Measurements from ENCODE around the gene GNB2.
A peak's percentile ranks its signal among the peaks of the same experiment; 100 is the strongest.

Gene GNB2

GRCh38 chr7:100681491-100682227 lies 8.1 kb downstream of the GNB2 start:
- DNase-seq, result no peak

GRCh38 chr7:100682228-100682741 lies 8.7 kb downstream of the GNB2 start:
- DNase-seq, result peak; percentile 30

- DNase-seq, result no peak
These were observed 9.6 kb downstream of the GNB2 start for GRCh38 chr7:100682991-100683658.

GRCh38 chr7:100683659-100684533 lies 10.4 kb downstream of the GNB2 start:
- no peak for DNase-seq

- DNase-seq, result no peak
These were observed 11.0 kb downstream of the GNB2 start for GRCh38 chr7:100684534-100685042.

GRCh38 chr7:100685049-100685605 lies 11.6 kb downstream of the GNB2 start:
- DNase-seq, result no peak

GRCh38 chr7:100685631-100686145 lies 12.1 kb downstream of the GNB2 start:
- DNase-seq, result no peak

GRCh38 chr7:100686201-100686821 lies 12.8 kb downstream of the GNB2 start:
- no peak for DNase-seq

GRCh38 chr7:100686822-100687211 lies 13.3 kb downstream of the GNB2 start:
- DNase-seq, result no peak

GRCh38 chr7:100687261-100687660 lies 13.7 kb downstream of the GNB2 start:
- no peak for DNase-seq

GRCh38 chr7:100687751-100688300 lies 14.3 kb downstream of the GNB2 start:
- DNase-seq, result no peak

GRCh38 chr7:100688326-100688860 lies 14.9 kb downstream of the GNB2 start:
- no peak for DNase-seq

GRCh38 chr7:100689230-100690135 lies 15.9 kb downstream of the GNB2 start:
- DNase-seq, result no peak

- peak; percentile 67 for DNase-seq
These were observed 18.4 kb downstream of the GNB2 start for GRCh38 chr7:100691676-100692577.

- no peak for DNase-seq
These were observed 19.0 kb downstream of the GNB2 start for GRCh38 chr7:100692578-100692961.

- no peak for DNase-seq
These were observed 20.0 kb downstream of the GNB2 start for GRCh38 chr7:100693312-100694097.

GRCh38 chr7:100694098-100694745 lies 20.7 kb downstream of the GNB2 start, which contains the start of gene GIGYF1:
Gene GIGYF1, minus strand, starts transcription at chr7:100694250. Its CDS starts 6,012 bp downstream, at chr7:100688238.
- DNase-seq, result peak; percentile 68
